ENCODE results near the gene GBA2.

Gene GBA2

GRCh38 chr9:35689542-35690293, 59.3 kb downstream of the GBA2 start, which contains the start of gene TPM2:
Gene TPM2 (minus strand): TSS chr9:35689925. CDS start chr9:35689817, 108 bp downstream.
- DNase-seq, result no peak

GRCh38 chr9:35688558-35689541, 60.2 kb downstream of the GBA2 start:
- DNase-seq, result peak; percentile 18

GRCh38 chr9:35687972-35688557, 61.0 kb downstream of the GBA2 start:
- no peak for DNase-seq

GRCh38 chr9:35687306-35687705, 61.7 kb downstream of the GBA2 start:
- DNase-seq, result no peak

All from DMS 273 treated with DMSO at 0.1 percent for 48 hours (cell line).